HG02885 (cell line): ENCODE results near the gene PFN3.
"Not testable (repeated sequence)": the region's sequence is repeated elsewhere in the genome, so short reads cannot be mapped to it uniquely, and the experiment has no call there.

ENCODE experiments used
- ATAC-seq: cut with Tn5 transposase; IDR thresholded peaks from one replicate; pipeline ENCODE4 v1.9.1; 2021; ENCODE audit warnings: mild to moderate bottlenecking; ENCODE audit not compliant: unreplicated experiment, poor library complexity

PFN3 gene

DNA sequence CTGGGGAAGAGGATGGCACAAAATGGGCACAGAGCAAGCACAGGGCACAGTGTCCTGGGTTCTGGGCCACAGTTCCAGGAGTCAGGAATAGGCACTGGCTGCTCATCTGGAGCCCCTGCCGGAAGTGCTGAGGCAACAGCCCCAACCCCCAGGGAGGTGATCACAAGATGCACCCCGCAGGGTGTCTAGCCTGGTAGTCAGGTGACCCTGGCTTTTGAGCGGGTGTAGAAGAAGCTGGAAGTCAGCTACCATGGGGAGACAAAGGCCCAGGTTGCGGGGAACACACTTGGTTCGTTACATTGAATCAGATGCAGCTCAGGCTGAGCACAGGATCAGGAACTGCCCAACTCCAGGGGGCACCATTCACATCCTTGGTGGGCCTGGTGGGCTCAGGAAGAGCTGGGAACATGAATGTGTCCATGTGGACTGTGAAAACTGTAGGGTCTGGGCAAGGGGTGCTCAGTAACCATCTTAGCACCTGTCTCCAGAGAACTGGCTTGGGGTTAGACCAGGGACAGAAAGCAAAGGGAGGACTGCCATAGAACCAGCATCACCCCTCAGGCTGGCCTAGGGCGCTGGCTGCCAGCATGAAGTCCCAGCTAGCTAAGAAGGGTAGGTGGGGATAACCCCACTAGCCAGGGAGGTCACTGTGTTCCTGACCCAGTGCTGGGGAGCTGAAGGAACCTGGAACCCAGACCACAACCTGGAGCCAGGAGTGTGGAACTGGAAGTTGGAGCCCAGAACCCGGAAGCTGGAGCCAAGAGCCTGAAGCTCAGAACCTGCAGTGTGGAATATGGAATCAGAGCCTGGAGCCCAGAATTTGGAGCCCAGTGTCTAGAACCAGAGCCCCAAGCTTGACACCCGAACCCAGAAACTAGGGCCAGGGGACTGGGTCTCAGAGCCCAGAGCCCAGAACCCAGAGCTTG, 22.3 kb downstream of the PFN3 start:
- ATAC-seq: no peak

DNA sequence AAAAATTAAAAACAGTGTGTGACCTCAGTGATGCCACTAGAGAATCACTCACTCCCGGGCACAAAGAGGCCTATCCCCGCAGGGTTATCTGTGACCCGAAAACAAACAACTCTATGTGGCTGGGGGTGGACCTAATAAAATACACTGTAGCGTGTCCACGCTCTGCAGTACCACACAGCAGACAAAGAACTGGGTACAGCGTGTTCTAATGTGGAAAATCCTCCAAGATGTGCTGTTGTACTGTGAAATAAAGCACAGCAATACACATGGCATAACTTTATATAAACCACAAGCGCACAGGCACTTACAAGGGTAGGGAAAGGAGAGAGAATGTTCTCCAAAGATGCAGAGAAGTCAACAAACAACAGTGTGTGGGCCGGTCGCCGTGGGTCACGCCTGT, 24.4 kb downstream of the PFN3 start:
- ATAC-seq: no peak

DNA sequence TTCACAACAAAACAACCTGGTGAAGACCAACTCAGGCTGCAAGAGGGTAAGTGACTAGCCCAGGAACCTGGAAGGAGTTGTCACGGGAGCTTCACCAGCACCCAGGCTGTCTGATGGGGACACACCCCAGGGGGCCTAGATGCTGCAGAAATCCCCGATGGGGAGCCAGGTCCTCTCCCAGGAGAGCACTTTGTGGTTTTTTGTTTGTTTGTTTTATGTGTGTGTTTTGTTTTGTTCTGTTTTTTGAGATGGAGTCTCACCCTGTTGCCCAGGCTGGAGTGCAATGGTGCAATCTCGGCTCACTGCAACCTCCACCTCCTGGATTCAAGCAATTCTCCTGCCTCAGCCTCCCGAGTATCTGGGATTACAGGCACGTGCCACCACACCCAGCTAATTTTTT, 24.9 kb downstream of the PFN3 start:
- ATAC-seq: not testable (repeated sequence)

DNA sequence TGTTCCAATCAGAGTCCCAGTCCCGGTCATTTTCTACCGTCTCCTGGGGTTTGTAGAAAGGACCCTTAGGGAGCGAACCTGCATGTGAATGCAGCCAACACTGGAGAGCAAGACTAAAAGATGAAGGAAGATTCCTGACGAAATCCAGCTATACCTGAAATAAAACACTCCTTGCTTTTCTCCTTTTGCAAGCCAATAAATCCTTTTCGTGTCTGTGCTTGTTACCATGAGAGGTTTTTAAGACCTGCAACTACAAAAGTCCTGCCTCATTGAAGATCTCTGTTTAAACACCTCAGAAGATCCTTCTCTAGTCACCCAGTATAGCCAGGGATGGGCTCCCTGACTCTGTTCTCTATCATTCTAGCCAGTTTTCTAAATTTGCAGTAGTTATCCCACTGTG, 26.2 kb downstream of the PFN3 start:
- ATAC-seq: no peak

DNA sequence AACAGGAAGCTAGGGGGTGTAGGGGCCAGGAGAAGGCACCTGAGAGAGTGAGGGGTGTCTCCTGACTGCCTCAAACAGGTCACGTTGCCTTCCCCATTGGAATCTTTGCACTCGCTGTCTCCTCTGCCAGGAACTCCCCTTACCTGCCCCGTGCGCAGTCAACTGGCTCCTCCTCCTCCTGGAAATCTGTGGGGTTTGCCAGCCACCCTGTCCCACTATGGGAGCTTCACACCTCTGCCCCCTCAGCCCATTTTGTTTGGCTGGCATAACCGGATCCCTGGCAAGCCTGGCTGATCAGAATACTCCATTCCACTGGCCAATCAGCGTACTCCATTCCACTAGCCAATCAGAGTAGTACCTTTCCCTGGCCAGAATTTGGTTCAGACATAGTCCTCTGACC, 26.7 kb downstream of the PFN3 start:
- ATAC-seq: no peak

DNA sequence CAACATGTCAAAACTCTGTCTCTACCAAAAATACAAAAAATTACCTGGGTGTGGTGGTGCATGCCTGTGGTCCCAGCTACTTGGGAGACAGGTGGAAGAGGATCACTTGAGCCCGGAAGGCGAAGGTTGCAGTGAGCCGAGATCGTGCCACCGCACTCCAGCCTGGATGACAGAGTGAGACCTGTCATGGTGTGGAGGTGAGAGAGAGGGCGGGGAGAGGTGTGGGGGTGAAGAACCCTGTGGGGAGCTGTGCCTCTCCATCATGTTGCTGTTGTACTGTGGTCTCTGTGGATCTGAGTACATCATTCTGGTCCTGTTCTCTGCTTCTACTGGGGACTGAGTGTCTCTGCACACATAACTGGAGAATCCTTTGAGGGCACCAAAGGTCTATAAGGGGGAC, 27.6 kb downstream of the PFN3 start:
- ATAC-seq: no peak

DNA sequence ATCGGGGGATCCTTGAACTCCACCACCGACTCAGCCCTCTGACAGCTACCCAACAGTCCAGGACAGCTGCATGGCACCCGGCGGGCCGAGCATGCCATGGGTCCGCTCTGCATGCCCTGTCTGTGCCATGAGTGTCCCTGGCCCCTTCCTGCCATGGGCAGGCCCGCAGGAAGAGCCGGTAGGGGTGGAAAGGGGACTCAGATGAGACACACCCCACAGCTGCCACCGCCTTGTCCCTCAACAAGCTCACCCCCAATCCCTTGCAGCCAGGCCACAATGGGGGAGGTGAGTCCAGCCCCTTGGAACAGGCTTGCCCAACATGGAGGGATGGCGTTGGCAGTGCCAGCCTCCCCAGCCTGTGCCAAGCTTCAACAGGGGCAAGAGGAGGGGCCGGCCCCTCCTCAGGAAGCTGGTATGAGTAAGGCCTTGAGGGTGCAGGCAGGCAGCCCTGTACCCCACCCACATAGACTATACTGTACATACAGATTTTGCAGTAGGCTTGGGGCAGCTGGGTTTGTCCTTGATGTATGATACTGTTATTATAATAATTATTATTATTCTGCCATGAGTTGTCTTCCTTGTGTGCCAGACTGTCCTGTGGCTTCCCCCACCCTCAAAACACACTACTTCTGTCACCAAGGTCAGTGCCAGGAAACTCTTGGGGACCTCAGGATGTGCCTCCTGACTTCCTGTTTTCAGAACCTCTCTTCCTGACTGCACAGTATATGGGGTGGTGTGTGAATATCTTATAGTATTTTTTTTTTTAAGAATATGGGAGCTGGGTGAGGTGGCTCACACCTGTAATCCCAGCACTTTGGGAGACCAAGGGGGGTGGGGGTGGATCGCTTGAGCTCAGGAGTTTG, 28.2 kb downstream of the PFN3 start:
- no peak for ATAC-seq

DNA sequence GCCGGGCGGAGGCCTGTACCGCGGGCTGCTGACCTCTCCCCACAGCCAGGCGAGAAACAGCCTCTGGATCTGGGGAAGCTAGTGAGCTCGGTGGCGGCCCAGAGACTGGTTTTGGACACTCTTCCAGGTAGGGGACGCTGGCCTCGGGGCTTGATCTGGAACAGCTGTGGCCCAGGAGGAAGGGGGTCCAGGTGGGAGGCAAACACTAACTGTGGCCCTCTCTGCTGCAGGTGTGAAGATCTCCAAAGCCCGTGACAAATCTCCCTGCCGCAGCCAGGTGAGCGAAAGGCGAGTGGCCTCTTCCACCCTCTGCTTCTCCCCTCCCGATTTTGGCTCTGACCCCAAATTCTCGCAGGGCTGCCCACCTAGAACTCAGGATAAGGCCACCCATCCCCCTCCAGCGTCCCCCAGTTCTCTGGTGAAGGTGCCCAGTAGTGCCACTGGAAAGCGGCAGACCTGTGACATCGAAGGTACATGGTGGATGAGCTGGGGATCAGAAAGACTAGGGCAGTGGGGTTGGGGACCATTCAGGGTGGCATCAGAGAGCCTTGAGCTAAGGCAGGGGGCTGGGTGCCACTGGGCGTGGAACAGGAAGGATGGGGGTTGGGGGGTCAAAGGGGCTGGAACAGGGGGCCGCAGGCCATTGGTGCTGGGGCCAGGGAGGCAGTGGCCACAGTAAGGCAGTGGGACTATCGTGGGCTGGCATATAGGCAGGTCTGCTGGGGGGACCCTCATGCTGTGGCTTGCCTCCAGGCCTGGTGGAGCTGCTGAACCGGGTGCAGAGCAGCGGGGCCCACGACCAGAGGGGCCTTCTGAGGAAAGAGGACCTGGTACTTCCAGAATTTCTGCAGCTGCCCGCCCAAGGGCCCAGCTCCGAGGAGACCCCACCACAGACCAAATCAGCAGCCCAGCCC, 29.1 kb downstream of the PFN3 start:
- ATAC-seq: no peak

DNA sequence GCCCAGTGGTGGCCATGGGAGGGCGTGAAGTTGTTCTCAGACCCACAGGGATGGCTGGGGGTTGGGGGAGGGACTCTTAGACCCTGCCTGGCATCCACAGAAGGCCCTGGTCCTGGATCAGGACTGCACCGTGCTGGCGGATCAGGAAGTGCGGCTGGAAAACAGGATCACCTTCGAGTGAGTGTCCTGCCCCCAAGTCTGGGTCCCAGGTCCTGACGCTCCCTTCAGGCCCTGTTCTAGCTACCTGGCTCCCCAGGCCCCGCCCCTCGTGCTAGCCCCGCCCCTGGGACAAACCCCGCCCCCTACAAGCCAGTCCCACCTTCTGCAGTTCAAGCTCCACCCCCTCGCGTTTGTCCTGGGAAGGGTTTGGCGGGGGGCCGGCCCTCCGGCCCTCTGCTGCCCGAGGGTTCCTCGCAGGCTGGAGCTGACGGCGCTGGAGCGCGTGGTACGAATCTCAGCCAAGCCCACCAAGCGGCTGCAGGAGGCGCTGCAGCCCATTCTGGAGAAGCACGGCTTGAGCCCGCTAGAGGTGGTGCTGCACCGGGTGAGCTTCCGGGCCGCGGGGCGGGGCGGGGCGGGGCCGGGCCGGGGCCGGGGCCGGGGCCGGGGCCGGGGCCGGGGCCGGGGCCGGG, 29.9 kb downstream of the PFN3 start:
- peak; percentile 74 for ATAC-seq

DNA sequence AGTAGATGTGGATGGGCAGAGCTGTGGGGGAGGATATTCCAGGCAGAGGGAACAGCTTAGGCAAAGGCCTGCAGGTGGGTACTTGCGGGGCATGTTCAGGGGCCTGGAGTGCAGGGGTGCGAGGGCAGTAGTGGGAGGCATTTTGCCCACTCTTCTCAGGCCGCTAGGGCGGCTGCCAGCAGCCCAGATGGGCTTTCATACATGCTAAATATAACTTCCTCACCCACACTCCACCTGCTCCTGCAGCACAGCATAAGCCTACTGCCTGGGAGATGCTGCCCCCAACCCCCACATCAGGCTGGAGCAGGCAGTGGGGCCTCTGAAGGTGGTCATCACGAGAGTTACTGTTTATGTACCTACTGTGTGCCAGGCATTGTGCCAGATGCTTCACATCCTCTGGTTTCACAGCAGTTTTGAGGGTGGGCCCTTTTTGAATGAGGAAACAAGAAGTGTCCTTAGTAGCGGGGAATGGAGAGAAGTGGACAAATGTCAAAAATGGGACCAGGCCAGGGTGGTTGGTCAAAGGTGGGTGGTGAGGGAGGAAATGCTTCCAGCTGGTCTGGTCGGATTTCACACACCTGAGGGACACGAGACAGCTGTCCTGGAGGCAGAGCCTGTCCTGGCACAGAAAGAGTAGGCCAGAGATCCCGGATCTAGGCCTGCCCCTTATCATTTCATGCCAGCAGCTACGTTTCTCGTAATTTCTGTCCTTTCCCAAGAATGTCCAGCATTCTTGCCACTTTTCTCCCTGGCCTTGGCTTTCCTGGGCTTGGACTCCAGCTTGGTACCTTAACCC, 30.6 kb downstream of the PFN3 start:
- no peak for ATAC-seq

DNA sequence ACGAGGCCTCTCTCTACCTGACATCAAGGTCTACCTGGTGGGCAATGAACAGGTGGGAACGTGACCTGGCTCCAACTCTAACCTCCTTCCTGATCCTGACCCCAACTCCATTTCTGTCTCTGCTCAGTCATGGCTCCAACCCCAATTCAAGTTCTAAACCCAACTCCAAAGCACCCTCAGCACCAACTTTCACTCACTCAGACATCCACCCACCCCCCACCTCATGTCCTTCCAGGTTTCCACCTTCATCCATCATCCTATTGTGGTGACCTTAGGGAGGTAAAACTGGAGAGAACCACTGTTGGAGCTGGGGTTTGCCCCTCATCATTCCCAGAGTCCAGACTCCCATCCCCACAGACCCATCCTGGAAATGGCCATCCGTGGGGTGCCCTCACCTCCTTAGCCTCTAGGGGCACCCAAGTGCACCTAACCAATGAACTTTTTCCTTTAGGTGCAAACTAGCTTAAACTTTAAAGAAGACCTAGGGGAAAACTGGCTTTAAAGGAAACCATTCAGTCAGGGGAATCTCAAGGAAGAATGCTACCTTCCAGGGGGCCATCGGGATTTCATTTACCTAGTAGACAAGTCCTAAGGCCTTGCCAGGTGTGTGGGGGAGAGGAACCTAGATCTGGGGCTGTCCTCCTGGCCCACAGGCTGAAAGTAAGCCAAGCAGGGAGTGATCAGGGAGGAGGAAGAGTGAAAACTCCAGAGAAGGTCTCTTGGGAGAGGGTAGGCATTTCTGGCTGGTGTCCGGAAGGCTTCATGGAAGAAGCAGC, 31.4 kb downstream of the PFN3 start:
- ATAC-seq: peak; percentile 40

DNA sequence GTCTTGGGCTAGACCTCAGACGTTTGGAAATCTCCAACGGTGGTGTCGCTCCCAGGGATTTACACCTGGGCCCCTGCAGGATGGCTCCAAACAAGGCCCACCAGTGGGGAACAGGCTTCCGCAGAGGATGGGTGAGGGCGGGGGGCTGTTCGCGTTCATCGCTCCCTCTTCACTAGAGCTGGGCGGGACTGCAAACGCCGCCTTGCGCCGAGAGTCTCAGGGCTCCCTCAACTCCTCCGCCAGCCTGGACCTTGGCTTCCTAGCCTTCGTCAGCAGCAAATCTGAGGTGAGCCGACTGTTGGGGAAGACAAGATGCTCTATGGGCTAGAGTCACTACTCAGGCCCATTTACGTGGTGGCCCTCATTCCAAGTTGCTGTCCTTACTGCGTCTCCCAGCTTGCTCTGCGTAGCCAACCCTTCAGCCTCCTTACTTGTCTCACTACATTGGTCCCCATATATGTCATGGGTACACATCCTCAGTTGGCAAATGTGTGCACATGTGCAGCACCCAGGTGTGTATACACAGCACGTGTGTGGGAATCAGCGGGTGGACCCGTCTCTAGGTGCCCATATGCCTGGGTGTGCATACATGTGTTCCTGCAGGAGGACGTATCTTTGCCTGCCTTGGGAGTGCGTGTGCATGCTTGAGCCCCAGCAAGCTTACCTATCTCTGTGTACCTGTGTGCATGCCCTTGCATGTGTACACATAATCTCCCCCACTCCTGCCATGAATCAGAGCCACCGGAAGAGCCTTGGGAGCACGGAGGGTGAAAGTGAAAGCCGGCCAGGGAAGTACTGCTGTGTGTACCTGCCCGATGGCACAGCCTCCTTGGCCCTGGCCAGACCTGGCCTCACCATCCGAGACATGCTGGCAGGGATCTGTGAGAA, 32.2 kb downstream of the PFN3 start:
- no peak for ATAC-seq

DNA sequence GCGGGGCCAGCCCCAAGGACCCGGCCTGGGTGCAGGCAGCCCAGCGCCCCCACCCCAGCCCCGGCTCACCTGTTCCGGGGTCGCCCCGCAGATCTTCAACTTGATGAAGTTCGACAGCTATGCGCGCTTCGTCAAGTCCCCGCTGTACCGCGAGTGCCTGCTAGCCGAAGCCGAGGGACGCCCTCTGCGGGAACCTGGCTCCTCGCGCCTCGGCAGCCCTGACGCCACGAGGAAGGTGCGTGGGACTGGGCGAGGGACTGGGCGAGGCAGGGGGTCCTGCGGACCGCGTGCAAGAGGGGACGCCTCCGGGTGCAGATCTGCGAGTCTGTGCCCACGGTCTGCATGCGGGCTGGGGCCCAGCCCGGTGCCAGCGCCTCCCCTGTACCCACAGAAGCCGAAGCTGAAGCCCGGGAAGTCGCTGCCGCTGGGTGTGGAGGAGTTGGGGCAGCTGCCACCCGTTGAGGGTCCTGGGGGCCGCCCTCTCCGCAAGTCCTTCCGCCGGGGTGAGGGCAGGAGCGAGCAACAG, 33.1 kb downstream of the PFN3 start:
- ATAC-seq: no peak

DNA sequence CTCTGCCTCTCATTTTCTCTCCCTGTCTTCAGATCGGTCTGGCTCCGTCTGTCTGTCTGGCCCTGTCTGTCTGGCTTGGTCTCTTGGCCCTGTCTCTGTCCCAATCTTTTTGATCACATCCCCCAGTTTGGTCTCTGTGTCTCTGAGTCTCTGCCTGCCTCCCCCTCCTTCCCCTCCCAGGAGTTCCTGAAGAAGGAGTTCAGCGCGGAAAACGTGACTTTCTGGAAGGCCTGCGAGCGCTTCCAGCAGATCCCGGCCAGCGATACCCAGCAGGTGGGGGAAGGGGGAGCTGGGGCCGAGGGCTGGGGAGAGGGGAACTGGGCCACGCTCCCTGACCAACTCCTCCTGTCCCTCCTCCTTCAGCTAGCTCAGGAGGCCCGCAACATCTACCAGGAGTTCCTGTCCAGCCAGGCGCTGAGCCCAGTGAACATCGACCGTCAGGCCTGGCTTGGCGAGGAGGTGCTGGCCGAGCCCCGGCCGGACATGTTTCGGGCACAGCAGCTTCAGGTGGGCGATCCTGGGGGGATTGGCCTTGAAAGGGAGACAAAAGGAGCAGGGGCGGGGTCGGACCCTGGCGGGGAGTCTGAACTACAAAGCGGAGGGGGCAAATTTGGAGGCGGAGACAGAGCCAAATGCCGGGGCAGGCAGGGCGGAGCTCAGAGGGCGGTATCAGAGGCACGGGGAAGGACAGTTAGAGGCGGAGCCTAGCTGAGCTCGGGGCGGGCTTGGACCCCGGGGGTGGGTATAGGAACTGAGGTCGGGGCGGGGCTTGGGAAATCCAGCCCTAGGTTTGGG, 33.7 kb downstream of the PFN3 start:
- ATAC-seq: no peak

DNA sequence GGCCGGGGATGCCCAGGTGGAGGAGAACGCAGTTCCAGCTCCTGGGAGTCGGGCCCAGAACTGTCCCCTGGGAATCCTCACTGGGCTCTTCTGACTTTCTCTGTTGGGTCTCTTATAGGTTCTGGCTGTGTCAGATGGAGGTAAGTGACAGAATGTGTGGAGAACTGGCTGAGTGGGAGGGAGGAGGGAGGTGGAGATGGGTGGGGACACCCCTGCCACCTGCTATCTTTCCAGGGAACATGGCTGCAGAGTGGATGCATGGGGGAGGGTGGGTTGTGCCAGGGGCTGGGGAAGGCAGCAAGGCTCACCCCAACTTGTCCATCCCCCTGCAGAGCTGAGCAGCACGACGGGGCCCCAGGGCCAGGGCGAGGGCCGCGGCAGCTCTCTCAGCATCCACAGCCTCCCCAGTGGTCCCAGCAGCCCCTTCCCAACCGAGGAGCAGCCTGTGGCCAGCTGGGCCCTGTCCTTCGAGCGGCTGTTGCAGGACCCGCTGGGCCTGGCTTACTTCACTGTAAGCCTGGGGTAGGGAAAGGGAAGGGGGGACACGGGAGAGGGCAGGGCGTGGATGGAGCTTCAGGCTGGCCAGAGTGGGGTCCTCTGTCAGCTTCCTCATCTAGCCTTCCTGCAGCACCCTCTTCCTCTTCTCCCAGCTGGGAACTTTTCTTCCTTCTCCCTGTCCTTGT, 34.5 kb downstream of the PFN3 start:
- ATAC-seq: no peak
